ENCODE results near the gene KLK5.
"Not testable (repeated sequence)": the region's sequence is repeated elsewhere in the genome, so short reads cannot be mapped to it uniquely, and the experiment has no call there.

KLK5 gene

DNA sequence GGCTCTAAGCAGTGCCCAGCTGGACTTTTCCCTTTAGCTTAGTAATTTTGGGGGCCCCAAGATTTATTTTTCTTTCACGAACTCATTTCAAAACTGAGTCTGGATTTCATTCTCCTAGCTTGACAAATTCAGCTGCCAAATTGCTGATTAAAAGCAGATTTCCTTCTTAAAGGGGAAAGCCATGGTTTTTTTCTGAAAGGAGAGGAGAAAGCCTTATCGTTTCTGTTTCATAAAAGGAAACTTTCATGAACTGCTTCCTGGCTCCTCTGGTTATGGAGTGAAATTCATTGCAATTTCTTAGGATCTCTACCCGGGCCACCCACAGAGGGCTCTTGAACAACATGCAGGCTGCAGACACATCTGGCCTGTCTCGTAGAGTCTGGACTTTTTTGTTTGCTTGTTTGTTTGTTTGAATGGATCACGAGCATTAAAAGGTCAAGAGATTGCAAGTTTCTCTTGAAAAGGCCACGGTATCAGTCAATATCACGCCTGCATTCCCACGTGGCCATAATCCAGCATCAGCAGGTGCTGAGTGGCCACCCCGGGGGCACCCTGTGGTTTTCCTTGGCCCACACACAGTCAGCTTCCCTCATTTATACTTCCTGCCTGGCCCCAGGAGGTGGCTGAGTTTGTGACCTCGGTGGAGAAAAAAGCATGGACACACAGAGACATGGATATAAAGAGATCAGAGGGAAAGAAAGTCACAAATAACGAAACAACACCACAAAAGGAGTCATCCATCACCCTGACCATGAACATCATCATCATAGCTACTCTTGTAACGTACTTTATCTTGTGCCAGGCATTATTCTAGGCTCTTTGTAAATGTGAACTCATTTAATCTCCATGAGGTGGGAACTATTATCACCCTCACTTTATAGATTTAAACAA is 31.2 kb downstream of the KLK5 start:
- DNase-seq (ENCODE audit: low read depth), result no peak

GRCh38 chr19:50916069-50916468 is 36.8 kb downstream of the KLK5 start:
- DNase-seq (ENCODE audit: low read depth), result no peak

GRCh38 chr19:50912727-50913716 is 39.8 kb downstream of the KLK5 start:
- DNase-seq (ENCODE audit: low read depth), result no peak

- no peak for DNase-seq (ENCODE audit: low read depth)
These were observed 40.7 kb downstream of the KLK5 start for GRCh38 chr19:50912102-50912599.

GRCh38 chr19:50911206-50912101 is 41.4 kb downstream of the KLK5 start, which contains the start of gene KLK4:
Gene KLK4 (minus strand): TSS chr19:50911395. CDS start chr19:50910738, 657 bp downstream.
- no peak for DNase-seq (ENCODE audit: low read depth)

DNA sequence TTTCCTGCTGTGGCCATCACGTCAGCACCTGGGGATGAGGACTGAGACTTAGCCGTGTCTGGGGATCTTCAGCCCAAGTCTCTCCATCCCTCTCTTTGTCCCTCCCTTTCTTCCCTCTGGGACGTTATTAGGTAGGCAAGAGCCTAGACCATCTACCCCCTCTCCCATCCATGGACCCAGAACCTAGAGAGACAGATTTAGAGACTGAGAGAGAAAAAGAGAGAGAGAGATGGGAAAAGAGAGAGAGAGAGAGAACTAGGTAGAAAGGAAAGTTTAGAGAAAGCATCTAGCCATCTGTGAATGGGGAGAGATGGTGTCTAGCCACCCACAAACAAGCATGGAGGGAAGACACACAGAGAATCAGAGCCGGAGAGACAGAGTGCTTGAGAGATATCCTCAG is 42.1 kb downstream of the KLK5 start:
- DNase-seq (ENCODE audit: low read depth), result no peak

DNA sequence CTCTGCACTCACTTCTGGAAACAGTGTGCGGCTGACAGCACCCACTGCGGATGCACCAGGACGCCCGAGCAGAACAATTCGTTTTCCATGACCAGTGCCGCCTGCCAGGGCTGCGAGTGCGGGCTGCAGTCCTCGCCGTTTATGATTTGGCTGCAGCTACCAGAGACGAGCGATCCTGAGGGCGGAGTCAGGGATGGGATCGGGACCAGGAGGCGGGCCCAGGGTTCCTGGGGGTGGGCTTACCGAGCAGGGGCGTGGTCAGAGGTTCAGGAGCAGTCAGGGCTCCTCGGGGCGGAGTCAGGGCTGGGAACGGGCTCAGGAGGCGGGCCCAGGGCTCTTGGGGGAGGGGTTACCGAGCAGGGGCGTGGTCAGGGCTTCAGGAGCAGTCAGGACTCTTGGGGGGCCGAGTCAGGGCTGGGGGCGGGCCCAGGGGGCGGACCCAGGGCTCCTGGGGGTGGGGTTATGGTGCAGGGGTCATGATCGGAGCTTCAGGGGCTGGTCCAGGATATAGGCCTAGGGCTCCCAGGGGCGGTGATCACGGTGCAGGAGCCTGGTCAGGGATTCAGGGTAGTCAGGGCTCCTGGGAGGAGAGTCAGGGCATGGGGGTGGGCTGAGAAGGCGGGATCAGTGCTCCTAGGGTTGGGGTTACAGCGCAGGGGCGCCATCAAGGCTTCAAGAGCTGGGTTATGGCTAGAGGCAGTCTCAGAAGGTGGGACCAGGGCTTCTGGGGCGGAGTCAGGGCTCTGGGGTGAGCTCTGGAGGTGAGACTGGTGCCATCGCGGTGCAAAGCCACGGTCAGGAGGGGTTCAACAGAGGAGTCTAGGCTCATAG is 43.4 kb downstream of the KLK5 start:
- no peak for DNase-seq (ENCODE audit: low read depth)

- no peak for DNase-seq (ENCODE audit: low read depth)
These were observed 44.5 kb downstream of the KLK5 start for GRCh38 chr19:50908336-50908735.

DNA sequence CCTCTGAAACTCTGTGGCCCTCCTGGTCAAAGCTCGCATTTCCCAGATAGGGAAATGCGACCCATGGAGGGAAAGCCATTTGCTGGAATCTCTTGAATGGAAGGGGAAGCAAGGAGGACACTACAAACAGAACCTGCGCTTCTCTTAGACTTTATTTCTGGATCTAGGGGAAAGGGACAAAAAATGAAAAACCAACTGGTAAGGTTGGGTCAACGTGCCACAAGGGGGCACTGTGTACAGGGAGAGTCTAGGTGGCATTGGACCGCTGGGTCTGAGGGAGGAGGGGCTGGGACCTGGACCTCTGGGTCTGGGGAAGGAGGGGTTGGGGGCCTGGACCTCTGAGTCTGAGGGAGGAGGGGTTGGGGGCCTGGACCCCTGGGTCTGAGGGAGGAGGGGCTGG is 46.6 kb downstream of the KLK5 start:
- no peak for DNase-seq (ENCODE audit: low read depth)

GRCh38 chr19:50902640-50903039 is 50.2 kb downstream of the KLK5 start:
- DNase-seq (ENCODE audit: low read depth), result no peak

DNA sequence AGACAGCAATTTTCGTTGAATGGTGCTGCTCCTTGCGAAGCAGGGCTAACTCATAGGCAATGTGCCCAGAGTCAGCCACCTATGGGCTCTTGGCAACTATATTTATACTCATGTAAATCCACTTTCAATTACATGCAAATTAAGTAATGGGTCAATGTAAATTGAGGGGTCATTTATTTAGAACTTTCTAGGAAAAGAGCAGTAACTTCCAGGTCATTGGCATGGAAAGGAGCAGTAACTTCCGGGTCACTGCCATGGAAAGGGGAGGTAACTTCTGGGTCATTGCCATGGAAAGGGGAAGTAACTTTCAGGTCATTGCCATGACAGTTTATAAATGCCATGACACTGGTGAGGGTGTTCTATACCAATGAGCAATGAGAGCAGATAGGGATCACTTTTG is 53.3 kb downstream of the KLK5 start:
- no peak for DNase-seq (ENCODE audit: low read depth)

- DNase-seq (ENCODE audit: low read depth), result no peak
These were observed 54.8 kb downstream of the KLK5 start for GRCh38 chr19:50898018-50898417.

- DNase-seq (ENCODE audit: low read depth), result no peak
These were observed 55.2 kb downstream of the KLK5 start for GRCh38 chr19:50897612-50898011.

DNA sequence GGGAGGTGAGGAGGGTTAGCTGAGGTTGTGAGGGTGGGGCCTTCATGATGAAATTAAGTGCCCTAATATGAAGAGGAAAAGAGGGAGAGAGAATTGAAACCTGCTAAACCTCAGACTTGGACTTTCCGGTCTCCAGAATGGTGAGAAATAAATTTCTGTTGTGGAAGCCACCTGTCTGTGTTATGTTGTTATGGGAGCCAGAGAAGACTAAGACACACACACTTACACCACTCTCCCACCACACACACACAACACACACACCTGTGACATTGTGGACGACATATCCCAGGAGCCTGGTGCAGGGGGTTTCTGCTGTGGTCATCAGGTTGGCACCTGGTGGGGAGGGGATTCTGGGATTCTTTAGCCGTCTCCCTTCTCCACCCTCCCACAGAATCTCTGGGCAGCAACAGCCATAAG is 55.6 kb downstream of the KLK5 start:
- DNase-seq (ENCODE audit: low read depth), result no peak

DNA sequence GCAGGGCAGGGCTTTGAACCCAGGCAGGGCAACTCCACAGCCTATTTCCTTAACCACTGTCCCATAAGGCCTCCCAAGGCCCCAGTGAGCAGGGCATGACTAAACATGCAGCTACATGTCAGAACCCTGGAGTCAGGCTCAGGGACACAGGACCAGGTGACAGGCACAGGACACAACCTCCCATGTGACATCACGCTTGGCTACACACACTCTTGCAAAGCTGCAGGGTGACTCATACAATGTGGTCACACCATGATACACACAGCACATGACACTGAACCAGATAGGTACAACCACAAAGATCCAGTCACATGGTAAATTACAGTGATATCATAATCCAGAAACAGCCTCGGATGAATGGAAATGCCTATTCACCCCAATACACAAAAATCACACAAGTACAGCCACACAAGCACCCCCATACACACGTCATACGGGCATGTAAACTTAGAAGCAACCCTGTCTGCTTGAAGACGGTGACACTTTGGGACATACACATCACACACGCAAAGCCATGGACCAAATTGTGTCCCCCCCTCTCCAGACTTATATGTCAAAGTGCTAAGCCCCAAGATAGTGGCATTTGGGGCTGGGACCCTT is 56.1 kb downstream of the KLK5 start:
- no peak for DNase-seq (ENCODE audit: low read depth)

DNA sequence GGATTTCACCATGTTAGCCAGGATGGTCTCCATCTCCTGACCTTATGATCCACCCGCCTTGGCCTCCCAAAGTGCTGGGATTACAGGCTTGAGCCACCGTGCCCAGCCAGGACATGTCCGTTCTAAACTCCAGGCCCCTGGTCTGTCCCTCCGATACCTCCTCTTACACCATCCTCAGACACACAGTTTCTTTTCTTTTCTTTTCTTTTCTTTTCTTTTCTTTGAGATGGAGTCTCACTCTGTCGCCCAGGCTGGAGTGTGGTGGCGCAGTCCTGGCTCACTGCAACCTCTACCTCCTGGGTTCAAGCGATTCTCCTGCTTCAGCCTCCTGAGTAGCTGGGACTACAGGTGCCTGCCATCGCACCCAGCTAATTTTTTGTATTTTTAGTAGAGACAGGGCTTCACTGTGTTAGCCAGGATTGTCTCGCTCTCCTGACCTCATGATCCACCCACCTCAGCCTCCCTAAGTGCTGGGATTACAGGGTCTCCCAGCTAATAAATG is 56.7 kb downstream of the KLK5 start:
- not testable (repeated sequence) for DNase-seq (ENCODE audit: low read depth)

- DNase-seq (ENCODE audit: low read depth), result no peak
These were observed 58.1 kb downstream of the KLK5 start for GRCh38 chr19:50894478-50895356.
